Liver (tissue), 3 donors: ENCODE measurements around the gene CASP6.

Source experiments
- FOXA1 ChIP-seq: IDR thresholded peaks from 2 replicates; pipeline ENCODE4 v1.6.1; 2016; ENCODE audit warnings: antibody characterized with exemption
- GABPA ChIP-seq, 2 donors: IDR thresholded peaks in 1 of 2; conservative IDR thresholded peaks in 1 of 2; 2 replicates each; pipeline ENCODE4 v1.6.1; 2016; ENCODE audit warnings: antibody characterized with exemption in 2 of 2, mild to moderate bottlenecking in 1 of 2, moderate library complexity in 1 of 2
- HNF4A ChIP-seq, 2 donors: conservative IDR thresholded peaks; 2 replicates each; pipeline ENCODE4 v1.6.1; 2016; ENCODE audit warnings: antibody characterized with exemption in 2 of 2, mild to moderate bottlenecking in 2 of 2
- JUND ChIP-seq, 2 donors: IDR thresholded peaks; 2 replicates each; pipeline ENCODE4 v1.6.1; 2016; ENCODE audit warnings: antibody characterized with exemption in 2 of 2
- MAX ChIP-seq: IDR thresholded peaks from 2 replicates; pipeline ENCODE4 v1.6.1; 2016; ENCODE audit warnings: antibody characterized with exemption
- NR2F2 ChIP-seq: IDR thresholded peaks from 2 replicates; pipeline ENCODE4 v1.6.1; 2016; ENCODE audit warnings: antibody characterized with exemption
- RAD21 ChIP-seq, 2 donors: IDR thresholded peaks; 2 replicates each; pipeline ENCODE4 v1.6.1; 2016; ENCODE audit warnings: antibody characterized with exemption in 2 of 2, mild to moderate bottlenecking in 2 of 2
- YY1 ChIP-seq: IDR thresholded peaks from 2 replicates; pipeline ENCODE4 v1.6.1; 2016; ENCODE audit warnings: antibody characterized with exemption, mild to moderate bottlenecking
- TF ChIP-seq, protein P1 (sequence below): fragments of 150-350 bp; IDR thresholded peaks from 2 replicates; pipeline ENCODE4 v1.5.1; 2017; ENCODE audit warnings: improper control_type of control experiment, low read depth, low read length; ENCODE audit not compliant: missing input control
- TF ChIP-seq, protein P2 (sequence below): IDR thresholded peaks from 2 replicates; pipeline ENCODE4 v1.6.1; 2016; ENCODE audit warnings: antibody characterized with exemption, mild to moderate bottlenecking
- donor health status: healthy.
- donor health status: healthy.

GRCh38 chr4:109708435-109708834 lies 5.2 kb upstream of the CASP6 start:
- TF ChIP-seq, protein P1, sequence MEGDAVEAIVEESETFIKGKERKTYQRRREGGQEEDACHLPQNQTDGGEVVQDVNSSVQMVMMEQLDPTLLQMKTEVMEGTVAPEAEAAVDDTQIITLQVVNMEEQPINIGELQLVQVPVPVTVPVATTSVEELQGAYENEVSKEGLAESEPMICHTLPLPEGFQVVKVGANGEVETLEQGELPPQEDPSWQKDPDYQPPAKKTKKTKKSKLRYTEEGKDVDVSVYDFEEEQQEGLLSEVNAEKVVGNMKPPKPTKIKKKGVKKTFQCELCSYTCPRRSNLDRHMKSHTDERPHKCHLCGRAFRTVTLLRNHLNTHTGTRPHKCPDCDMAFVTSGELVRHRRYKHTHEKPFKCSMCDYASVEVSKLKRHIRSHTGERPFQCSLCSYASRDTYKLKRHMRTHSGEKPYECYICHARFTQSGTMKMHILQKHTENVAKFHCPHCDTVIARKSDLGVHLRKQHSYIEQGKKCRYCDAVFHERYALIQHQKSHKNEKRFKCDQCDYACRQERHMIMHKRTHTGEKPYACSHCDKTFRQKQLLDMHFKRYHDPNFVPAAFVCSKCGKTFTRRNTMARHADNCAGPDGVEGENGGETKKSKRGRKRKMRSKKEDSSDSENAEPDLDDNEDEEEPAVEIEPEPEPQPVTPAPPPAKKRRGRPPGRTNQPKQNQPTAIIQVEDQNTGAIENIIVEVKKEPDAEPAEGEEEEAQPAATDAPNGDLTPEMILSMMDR, result no peak
- TF ChIP-seq YY1, result no peak
- no peak for TF ChIP-seq FOXA1
- no peak for TF ChIP-seq JUND (IDR thresholded peaks at IDR 0.05)
- TF ChIP-seq MAX, result no peak
- no peak for TF ChIP-seq RAD21 (IDR thresholded peaks at IDR 0.05)
- no peak for TF ChIP-seq GABPA (IDR thresholded peaks at IDR 0.05 in 1 of 2, conservative IDR thresholded peaks at IDR 0.05 in 1 of 2)
- no peak for TF ChIP-seq NR2F2
- TF ChIP-seq, protein P2, sequence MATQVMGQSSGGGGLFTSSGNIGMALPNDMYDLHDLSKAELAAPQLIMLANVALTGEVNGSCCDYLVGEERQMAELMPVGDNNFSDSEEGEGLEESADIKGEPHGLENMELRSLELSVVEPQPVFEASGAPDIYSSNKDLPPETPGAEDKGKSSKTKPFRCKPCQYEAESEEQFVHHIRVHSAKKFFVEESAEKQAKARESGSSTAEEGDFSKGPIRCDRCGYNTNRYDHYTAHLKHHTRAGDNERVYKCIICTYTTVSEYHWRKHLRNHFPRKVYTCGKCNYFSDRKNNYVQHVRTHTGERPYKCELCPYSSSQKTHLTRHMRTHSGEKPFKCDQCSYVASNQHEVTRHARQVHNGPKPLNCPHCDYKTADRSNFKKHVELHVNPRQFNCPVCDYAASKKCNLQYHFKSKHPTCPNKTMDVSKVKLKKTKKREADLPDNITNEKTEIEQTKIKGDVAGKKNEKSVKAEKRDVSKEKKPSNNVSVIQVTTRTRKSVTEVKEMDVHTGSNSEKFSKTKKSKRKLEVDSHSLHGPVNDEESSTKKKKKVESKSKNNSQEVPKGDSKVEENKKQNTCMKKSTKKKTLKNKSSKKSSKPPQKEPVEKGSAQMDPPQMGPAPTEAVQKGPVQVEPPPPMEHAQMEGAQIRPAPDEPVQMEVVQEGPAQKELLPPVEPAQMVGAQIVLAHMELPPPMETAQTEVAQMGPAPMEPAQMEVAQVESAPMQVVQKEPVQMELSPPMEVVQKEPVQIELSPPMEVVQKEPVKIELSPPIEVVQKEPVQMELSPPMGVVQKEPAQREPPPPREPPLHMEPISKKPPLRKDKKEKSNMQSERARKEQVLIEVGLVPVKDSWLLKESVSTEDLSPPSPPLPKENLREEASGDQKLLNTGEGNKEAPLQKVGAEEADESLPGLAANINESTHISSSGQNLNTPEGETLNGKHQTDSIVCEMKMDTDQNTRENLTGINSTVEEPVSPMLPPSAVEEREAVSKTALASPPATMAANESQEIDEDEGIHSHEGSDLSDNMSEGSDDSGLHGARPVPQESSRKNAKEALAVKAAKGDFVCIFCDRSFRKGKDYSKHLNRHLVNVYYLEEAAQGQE, result no peak
- no peak for TF ChIP-seq HNF4A (conservative IDR thresholded peaks at IDR 0.05)
